Endothelial cell (in vitro differentiated cells): ENCODE data around the gene ONECUT3. TPM values are rescaled to one million over a fixed set of nuclear protein-coding genes. Genes with fewer than 3 reads are reported as not detected.

Experiments used
- DNase-seq: peaks from one replicate; pipeline ENCODE4 v3.0.0; 2021; ENCODE audit warnings: low spot score
- H3K27ac Mint-ChIP-seq: one replicate; pipeline ENCODE4 v1.8.0; 2021; ENCODE audit warnings: mixed read lengths, inconsistent platforms; ENCODE audit not compliant: unreplicated experiment
- H3K27me3 Mint-ChIP-seq: one replicate; pipeline ENCODE4 v1.8.0; 2021; ENCODE audit warnings: mild to moderate bottlenecking, moderate library complexity, mixed read lengths, inconsistent platforms; ENCODE audit not compliant: unreplicated experiment
- H3K36me3 Mint-ChIP-seq: one replicate; pipeline ENCODE4 v1.8.0; 2021; ENCODE audit warnings: mild to moderate bottlenecking, low read depth, mixed read lengths, inconsistent platforms; ENCODE audit not compliant: unreplicated experiment
- H3K4me1 Mint-ChIP-seq: one replicate; pipeline ENCODE4 v1.8.0; 2021; ENCODE audit warnings: mild to moderate bottlenecking, mixed read lengths, inconsistent platforms; ENCODE audit not compliant: unreplicated experiment
- H3K4me3 Mint-ChIP-seq: one replicate; pipeline ENCODE4 v1.8.0; 2021; ENCODE audit warnings: mild to moderate bottlenecking, mixed read lengths, inconsistent platforms; ENCODE audit not compliant: unreplicated experiment
- H3K9me3 Mint-ChIP-seq: one replicate; pipeline ENCODE4 v1.8.0; 2021; ENCODE audit warnings: mixed read lengths, inconsistent platforms; ENCODE audit not compliant: unreplicated experiment
- total RNA-seq: library from RNA; stranded (reverse); fragmentation: NEBNext Ultra II Directional; extraction: Animal tissue kit (Norgen Biotek cat#: 25700); gene quantifications from one replicate; pipeline ENCODE4 v1.2.1, GENCODE V29; 2021; ENCODE audit not compliant: unreplicated experiment
- TF ChIP-seq, protein P1 (sequence below): fragments of 200-600 bp; sonication (generic); IDR thresholded peaks from one replicate; pipeline ENCODE4 v1.5.0; 2021; ENCODE audit warnings: antibody characterized with exemption; ENCODE audit not compliant: unreplicated experiment

ONECUT3 gene
- total RNA-seq, 1 donor from 2014 or later = not detected

- peaks cover 5% of the 10 kb centered on the region for H3K4me1 Mint-ChIP-seq
- H3K9me3 Mint-ChIP-seq = no peaks in the 10 kb centered on the region
- H3K36me3 Mint-ChIP-seq = peaks cover 7% of the 10 kb centered on the region
- no peak for DNase-seq
- no peak overlapping the region for H3K27ac Mint-ChIP-seq
- TF ChIP-seq, protein P1, sequence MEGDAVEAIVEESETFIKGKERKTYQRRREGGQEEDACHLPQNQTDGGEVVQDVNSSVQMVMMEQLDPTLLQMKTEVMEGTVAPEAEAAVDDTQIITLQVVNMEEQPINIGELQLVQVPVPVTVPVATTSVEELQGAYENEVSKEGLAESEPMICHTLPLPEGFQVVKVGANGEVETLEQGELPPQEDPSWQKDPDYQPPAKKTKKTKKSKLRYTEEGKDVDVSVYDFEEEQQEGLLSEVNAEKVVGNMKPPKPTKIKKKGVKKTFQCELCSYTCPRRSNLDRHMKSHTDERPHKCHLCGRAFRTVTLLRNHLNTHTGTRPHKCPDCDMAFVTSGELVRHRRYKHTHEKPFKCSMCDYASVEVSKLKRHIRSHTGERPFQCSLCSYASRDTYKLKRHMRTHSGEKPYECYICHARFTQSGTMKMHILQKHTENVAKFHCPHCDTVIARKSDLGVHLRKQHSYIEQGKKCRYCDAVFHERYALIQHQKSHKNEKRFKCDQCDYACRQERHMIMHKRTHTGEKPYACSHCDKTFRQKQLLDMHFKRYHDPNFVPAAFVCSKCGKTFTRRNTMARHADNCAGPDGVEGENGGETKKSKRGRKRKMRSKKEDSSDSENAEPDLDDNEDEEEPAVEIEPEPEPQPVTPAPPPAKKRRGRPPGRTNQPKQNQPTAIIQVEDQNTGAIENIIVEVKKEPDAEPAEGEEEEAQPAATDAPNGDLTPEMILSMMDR = no peak
- H3K27me3 Mint-ChIP-seq = peaks cover 34% of the 10 kb centered on the region
- no peak overlapping the region for H3K4me3 Mint-ChIP-seq
These were observed 3.0 kb downstream of the ONECUT3 start for GRCh38 chr19:1756264-1756663.

DNA sequence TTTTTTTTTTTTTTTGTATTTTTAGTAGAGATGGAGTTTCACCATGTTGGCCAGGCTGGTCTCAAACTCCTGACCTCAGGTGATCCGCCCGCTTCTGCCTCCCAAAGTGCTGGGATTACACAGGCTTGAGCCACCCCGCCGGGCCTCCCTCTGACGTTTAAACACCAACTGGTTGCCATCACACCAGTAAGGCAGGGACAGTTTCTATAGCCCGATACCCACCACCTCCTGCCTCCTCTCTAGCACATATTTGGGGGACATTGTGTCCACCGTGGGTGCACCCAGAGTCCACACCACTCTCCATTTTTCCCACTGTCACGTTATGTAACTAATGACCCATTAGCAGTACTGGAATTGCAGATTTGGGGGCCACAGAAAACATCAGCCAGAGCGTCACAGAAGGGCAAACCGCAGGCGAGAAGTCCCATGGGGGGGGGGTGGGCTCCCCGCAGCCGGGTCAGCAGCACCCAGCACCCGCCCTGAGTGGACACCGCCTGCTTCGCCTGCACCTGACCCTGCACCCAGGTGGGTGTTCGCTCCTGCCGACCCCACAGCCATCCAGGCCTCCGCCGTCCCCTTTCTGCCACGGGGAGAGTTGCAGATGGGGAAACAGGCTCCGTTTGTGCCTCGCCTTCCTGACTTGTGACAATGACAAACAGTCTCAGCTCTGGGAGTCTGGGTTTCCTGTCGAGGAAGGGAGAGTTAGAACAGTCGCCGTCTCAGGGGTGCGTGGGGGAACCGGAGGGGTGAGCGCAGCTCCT is 3.6 kb downstream of the ONECUT3 start:
- TF ChIP-seq, protein P1 = no peak
- H3K27me3 Mint-ChIP-seq = peaks cover 33% of the 10 kb centered on the region
- DNase-seq = no peak
- no peak overlapping the region for H3K27ac Mint-ChIP-seq
- no peaks in the 10 kb centered on the region for H3K9me3 Mint-ChIP-seq
- peaks cover 5% of the 10 kb centered on the region for H3K4me1 Mint-ChIP-seq
- no peak overlapping the region for H3K4me3 Mint-ChIP-seq
- peaks cover 7% of the 10 kb centered on the region for H3K36me3 Mint-ChIP-seq

DNA sequence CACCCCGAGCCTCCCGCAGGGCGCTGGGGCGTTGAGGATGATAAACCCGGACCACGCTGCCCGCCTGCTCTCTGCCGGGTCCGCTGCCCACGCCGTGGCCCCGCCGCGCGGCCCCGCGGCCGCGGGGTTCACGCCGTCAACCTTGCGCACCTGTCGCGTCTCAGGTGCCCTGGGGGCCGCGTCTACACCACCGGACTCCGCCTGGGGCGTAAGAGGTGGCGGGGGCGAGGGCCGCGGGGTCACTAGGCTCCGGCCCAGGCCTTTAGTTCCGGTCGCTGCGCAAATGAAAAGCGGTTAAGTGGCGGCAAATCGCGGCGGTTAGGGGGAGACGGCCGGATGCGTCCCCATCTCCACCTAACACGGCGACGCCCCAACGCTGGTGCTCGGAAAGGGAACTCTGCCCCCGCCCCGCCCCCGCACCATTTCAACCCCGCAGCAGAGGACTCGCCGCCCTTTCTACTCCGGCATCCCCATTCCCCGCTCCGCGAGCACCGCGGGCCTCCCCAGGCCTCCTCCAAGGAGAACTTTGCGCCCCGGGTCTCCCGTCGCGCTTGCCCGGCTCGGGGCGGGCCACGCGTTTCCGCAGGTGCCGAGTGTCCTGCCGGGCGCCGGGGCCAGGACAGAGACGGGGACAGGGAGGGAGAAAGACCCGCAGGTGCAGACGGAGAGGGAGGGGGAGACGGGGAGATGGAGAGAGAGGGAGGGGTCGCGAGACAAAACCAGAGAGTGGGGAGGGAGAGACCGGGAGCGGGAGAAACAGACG is 4.3 kb downstream of the ONECUT3 start:
- TF ChIP-seq, protein P1 = no peak
- no peaks in the 10 kb centered on the region for H3K9me3 Mint-ChIP-seq
- H3K27me3 Mint-ChIP-seq = peaks cover 32% of the 10 kb centered on the region
- peaks cover 5% of the 10 kb centered on the region for H3K4me1 Mint-ChIP-seq
- H3K36me3 Mint-ChIP-seq = peaks cover 7% of the 10 kb centered on the region
- no peak for DNase-seq
- no peak overlapping the region for H3K4me3 Mint-ChIP-seq
- H3K27ac Mint-ChIP-seq = no peak overlapping the region

GRCh38 chr19:1758231-1758577 is 4.9 kb downstream of the ONECUT3 start:
- DNase-seq = no peak
- Mint-ChIP-seq H3K4me3 (no peak overlapping the region), H3K4me1 (peaks cover 5% of the 10 kb centered on the region), H3K36me3 (peaks cover 7% of the 10 kb centered on the region), H3K27ac (no peak overlapping the region), H3K9me3 (no peaks in the 10 kb centered on the region), H3K27me3 (peaks cover 33% of the 10 kb centered on the region)
- TF ChIP-seq, protein P1 = no peak
